HepG2 (cell line): ENCODE data around the gene PSKH1. TPM values are rescaled to one million over a fixed set of nuclear protein-coding genes. Genes with fewer than 3 reads are reported as not detected.

Experiments
- CBX5 ChIP-seq: sonication (generic); formaldehyde crosslinking; IDR thresholded peaks from 2 replicates; pipeline ENCODE4 v1.4.0; 2020; ENCODE audit warnings: missing genetic modification reagents, borderline replicate concordance
- DPF2 ChIP-seq: sonication (generic); formaldehyde crosslinking; IDR thresholded peaks from 2 replicates; pipeline ENCODE4 v1.4.0; 2020; ENCODE audit warnings: mild to moderate bottlenecking, low read depth, missing genetic modification reagents, borderline replicate concordance
- DR1 ChIP-seq: sonication (generic); formaldehyde crosslinking; IDR thresholded peaks from 2 replicates; pipeline ENCODE4 v1.8.0; 2021; ENCODE audit warnings: mild to moderate bottlenecking, missing genetic modification reagents, inconsistent platforms
- ERF ChIP-seq: IDR thresholded peaks from 2 replicates; pipeline ENCODE4 v1.6.1; 2018; ENCODE audit warnings: missing biosample characterization, missing genetic modification reagents
- ESRRA ChIP-seq: sonication (generic); formaldehyde crosslinking; IDR thresholded peaks from 2 replicates; pipeline ENCODE4 v1.5.1; 2020; ENCODE audit warnings: mild to moderate bottlenecking, low read depth, missing genetic modification reagents
- HHEX ChIP-seq: IDR thresholded peaks from 2 replicates; pipeline ENCODE4 v1.6.1; 2016; ENCODE audit warnings: control low read depth
- HOXD1 ChIP-seq: sonication (generic); formaldehyde crosslinking; IDR thresholded peaks from 2 replicates; pipeline ENCODE4 v1.5.0; 2020; ENCODE audit warnings: missing genetic modification reagents
- KAT8 ChIP-seq: IDR thresholded peaks from 2 replicates; pipeline ENCODE4 v1.6.1; 2016; ENCODE audit warnings: missing genetic modification reagents, missing compliant biosample characterization
- NR3C1 ChIP-seq: sonication (generic); formaldehyde crosslinking; IDR thresholded peaks from 2 replicates; pipeline ENCODE4 v1.4.0; 2020; ENCODE audit warnings: missing genetic modification reagents
- RBAK ChIP-seq: sonication (generic); formaldehyde crosslinking; IDR thresholded peaks from 2 replicates; pipeline ENCODE4 v1.5.1; 2020; ENCODE audit warnings: mild to moderate bottlenecking, missing genetic modification reagents
- SKI ChIP-seq: fragments of 450-650 bp; IDR thresholded peaks from one replicate; pipeline ENCODE4 v1.6.1; 2018; ENCODE audit warnings: mild to moderate bottlenecking; ENCODE audit not compliant: partially characterized antibody
- SOX13 ChIP-seq, 3 experiments: fragments of 450-650 bp in 1 of 3; sonication (generic) in 1 of 3; formaldehyde crosslinking in 1 of 3; IDR thresholded peaks in 2 of 3; conservative IDR thresholded peaks in 1 of 3; 2 replicates each; pipeline versions ENCODE4 v1.5.0 to v1.6.1; 2016 to 2020; ENCODE audit warnings: antibody characterized with exemption in 1 of 3, mild to moderate bottlenecking in 1 of 3, missing compliant biosample characterization in 1 of 3, missing genetic modification reagents in 1 of 3, moderate library complexity in 1 of 3
- ZIK1 ChIP-seq: sonication (generic); formaldehyde crosslinking; IDR thresholded peaks from 2 replicates; pipeline ENCODE4 v1.5.0; 2020; ENCODE audit warnings: mild to moderate bottlenecking, low read depth, missing genetic modification reagents, borderline replicate concordance
- ZNF337 ChIP-seq: sonication (generic); formaldehyde crosslinking; IDR thresholded peaks from 2 replicates; pipeline ENCODE4 v1.5.1; 2020; ENCODE audit warnings: missing genetic modification reagents, low read depth, mild to moderate bottlenecking, borderline replicate concordance
- ZNF703 ChIP-seq: sonication (generic); formaldehyde crosslinking; IDR thresholded peaks from 2 replicates; pipeline ENCODE4 v1.5.1; 2020; ENCODE audit warnings: missing genetic modification reagents, mild to moderate bottlenecking, moderate library complexity, borderline replicate concordance
- ZNF724P ChIP-seq: sonication (generic); formaldehyde crosslinking; IDR thresholded peaks from 2 replicates; pipeline ENCODE4 v1.8.0; 2022; ENCODE audit warnings: missing genetic modification reagents, borderline replicate concordance
- ZNF773 ChIP-seq: sonication (generic); formaldehyde crosslinking; IDR thresholded peaks from 2 replicates; pipeline ENCODE4 v1.4.0; 2020; ENCODE audit warnings: missing genetic modification reagents, borderline replicate concordance
- polyA plus RNA-seq, 8 experiments: library from polyadenylated mRNA; depleted of rRNA in 3 of 8; stranded (reverse) in 7 of 8; unstranded in 1 of 8; fragments of >200 nt; fragmentation: Illumina TruSeq in 4 of 8; extraction: Trizol in 4 of 8; gene quantifications; 2 replicates each; pipeline versions ENCODE4 v1.2.1 to v1.2.3, GENCODE V29; 2011 to 2016; ENCODE audit warnings: low read depth in 4 of 8, missing spikeins in 1 of 8, mixed read lengths in 1 of 8; ENCODE audit not compliant: insufficient read depth in 1 of 8
- total RNA-seq, 5 experiments: library from RNA; depleted of rRNA; stranded (reverse); fragments of >200 nt; fragmentation: Illumina TruSeq; extraction: Trizol; gene quantifications; 2 replicates each; pipeline ENCODE4 v1.2.3, GENCODE V29; 2016; ENCODE audit warnings: low read depth in 1 of 5
- TF ChIP-seq, protein P1 (sequence below): sonication (generic); formaldehyde crosslinking; IDR thresholded peaks from 2 replicates; pipeline ENCODE4 v1.4.0; 2020; ENCODE audit warnings: missing genetic modification reagents
- TF ChIP-seq, protein P2 (sequence below): sonication (generic); formaldehyde crosslinking; IDR thresholded peaks from 2 replicates; pipeline ENCODE4 v1.8.1; 2023; ENCODE audit warnings: missing genetic modification reagents, inconsistent platforms, borderline replicate concordance
- TF ChIP-seq, protein P3 (sequence below): sonication (generic); formaldehyde crosslinking; IDR thresholded peaks from 2 replicates; pipeline ENCODE4 v1.4.0; 2020; ENCODE audit warnings: missing genetic modification reagents, borderline replicate concordance
- TF ChIP-seq, protein P4 (sequence below), 2 experiments: sonication (generic) in 1 of 2; formaldehyde crosslinking in 1 of 2; IDR thresholded peaks; 2 replicates each; pipeline versions ENCODE4 v1.4.0 to v1.6.1; 2018 to 2020; ENCODE audit warnings: missing genetic modification reagents in 2 of 2, borderline replicate concordance in 1 of 2, low read depth in 1 of 2, mild to moderate bottlenecking in 1 of 2, missing biosample characterization in 1 of 2

Gene PSKH1
- total and polyA plus RNA-seq, 2 of the 13 experiments (the other 11 are each of a cell fraction or from before 2014, with no cell fraction given), result 8.4 to 19.1 TPM

DNA sequence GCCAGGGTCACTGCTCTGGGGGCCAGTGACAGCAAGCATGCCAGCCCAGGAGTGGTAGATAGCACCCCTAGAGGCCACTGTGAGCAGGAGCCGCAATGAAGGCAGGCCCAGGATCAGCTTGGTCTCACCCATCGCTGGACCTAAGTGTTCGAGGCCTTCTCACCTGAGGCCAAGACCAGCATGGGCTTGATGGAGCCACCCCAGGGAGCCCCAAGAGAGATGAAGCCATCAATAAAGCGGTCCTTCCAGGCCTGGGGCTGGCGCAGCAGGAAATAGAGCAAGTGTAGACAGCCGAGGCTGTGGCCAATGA, 49.1 kb downstream of the PSKH1 start (continued):
- no peak for TF ChIP-seq ESRRA
- no peak for TF ChIP-seq ZNF337 (CRISPR knock-in tag)
- TF ChIP-seq, protein P1, sequence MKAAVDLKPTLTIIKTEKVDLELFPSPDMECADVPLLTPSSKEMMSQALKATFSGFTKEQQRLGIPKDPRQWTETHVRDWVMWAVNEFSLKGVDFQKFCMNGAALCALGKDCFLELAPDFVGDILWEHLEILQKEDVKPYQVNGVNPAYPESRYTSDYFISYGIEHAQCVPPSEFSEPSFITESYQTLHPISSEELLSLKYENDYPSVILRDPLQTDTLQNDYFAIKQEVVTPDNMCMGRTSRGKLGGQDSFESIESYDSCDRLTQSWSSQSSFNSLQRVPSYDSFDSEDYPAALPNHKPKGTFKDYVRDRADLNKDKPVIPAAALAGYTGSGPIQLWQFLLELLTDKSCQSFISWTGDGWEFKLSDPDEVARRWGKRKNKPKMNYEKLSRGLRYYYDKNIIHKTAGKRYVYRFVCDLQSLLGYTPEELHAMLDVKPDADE (CRISPR knock-in tag), result no peak
- TF ChIP-seq, protein P2, sequence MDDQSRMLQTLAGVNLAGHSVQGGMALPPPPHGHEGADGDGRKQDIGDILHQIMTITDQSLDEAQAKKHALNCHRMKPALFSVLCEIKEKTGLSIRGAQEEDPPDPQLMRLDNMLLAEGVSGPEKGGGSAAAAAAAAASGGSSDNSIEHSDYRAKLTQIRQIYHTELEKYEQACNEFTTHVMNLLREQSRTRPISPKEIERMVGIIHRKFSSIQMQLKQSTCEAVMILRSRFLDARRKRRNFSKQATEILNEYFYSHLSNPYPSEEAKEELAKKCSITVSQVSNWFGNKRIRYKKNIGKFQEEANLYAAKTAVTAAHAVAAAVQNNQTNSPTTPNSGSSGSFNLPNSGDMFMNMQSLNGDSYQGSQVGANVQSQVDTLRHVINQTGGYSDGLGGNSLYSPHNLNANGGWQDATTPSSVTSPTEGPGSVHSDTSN (CRISPR knock-in tag), result no peak
- no peak for TF ChIP-seq DR1 (CRISPR knock-in tag)
- TF ChIP-seq RBAK (CRISPR knock-in tag), result no peak
- TF ChIP-seq CBX5 (CRISPR knock-in tag), result 0 out of 2 replicates have a peak, but pooled peaks have one; percentile 8
- no peak for TF ChIP-seq SOX13 (IDR thresholded peaks at IDR 0.05)
- TF ChIP-seq SOX13 (CRISPR knock-in tag; conservative IDR thresholded peaks at IDR 0.05 in 1 of 2, IDR thresholded peaks at IDR 0.05 in 1 of 2), result no peak
- 0 out of 2 replicates have a peak, but pooled peaks have one; percentile 3 for TF ChIP-seq HHEX (CRISPR knock-in tag)
- no peak for TF ChIP-seq ZNF703 (CRISPR knock-in tag)
- TF ChIP-seq, protein P3, sequence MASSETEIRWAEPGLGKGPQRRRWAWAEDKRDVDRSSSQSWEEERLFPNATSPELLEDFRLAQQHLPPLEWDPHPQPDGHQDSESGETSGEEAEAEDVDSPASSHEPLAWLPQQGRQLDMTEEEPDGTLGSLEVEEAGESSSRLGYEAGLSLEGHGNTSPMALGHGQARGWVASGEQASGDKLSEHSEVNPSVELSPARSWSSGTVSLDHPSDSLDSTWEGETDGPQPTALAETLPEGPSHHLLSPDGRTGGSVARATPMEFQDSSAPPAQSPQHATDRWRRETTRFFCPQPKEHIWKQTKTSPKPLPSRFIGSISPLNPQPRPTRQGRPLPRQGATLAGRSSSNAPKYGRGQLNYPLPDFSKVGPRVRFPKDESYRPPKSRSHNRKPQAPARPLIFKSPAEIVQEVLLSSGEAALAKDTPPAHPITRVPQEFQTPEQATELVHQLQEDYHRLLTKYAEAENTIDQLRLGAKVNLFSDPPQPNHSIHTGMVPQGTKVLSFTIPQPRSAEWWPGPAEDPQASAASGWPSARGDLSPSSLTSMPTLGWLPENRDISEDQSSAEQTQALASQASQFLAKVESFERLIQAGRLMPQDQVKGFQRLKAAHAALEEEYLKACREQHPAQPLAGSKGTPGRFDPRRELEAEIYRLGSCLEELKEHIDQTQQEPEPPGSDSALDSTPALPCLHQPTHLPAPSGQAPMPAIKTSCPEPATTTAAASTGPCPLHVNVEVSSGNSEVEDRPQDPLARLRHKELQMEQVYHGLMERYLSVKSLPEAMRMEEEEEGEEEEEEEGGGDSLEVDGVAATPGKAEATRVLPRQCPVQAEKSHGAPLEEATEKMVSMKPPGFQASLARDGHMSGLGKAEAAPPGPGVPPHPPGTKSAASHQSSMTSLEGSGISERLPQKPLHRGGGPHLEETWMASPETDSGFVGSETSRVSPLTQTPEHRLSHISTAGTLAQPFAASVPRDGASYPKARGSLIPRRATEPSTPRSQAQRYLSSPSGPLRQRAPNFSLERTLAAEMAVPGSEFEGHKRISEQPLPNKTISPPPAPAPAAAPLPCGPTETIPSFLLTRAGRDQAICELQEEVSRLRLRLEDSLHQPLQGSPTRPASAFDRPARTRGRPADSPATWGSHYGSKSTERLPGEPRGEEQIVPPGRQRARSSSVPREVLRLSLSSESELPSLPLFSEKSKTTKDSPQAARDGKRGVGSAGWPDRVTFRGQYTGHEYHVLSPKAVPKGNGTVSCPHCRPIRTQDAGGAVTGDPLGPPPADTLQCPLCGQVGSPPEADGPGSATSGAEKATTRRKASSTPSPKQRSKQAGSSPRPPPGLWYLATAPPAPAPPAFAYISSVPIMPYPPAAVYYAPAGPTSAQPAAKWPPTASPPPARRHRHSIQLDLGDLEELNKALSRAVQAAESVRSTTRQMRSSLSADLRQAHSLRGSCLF, result no peak
- TF ChIP-seq KAT8 (CRISPR knock-in tag), result no peak
- TF ChIP-seq, protein P4, sequence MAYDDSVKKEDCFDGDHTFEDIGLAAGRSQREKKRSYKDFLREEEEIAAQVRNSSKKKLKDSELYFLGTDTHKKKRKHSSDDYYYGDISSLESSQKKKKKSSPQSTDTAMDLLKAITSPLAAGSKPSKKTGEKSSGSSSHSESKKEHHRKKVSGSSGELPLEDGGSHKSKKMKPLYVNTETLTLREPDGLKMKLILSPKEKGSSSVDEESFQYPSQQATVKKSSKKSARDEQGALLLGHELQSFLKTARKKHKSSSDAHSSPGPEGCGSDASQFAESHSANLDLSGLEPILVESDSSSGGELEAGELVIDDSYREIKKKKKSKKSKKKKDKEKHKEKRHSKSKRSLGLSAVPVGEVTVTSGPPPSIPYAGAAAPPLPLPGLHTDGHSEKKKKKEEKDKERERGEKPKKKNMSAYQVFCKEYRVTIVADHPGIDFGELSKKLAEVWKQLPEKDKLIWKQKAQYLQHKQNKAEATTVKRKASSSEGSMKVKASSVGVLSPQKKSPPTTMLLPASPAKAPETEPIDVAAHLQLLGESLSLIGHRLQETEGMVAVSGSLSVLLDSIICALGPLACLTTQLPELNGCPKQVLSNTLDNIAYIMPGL (CRISPR knock-in tag; IDR thresholded peaks at IDR 0.05; ENCODE audit: borderline replicate concordance in 1 of 2, low read depth in 1 of 2), result peak in 1 of 2 experiments; percentile 62; a peak in 2 of 4 replicates
- peak; percentile 73; the same call in 1 of the 2 replicates for TF ChIP-seq ZIK1
- TF ChIP-seq HOXD1 (CRISPR knock-in tag), result no peak
- no peak for TF ChIP-seq DPF2
- TF ChIP-seq ZNF724P, result 0 out of 2 replicates have a peak, but pooled peaks have one; percentile 82
- no peak for TF ChIP-seq ERF (CRISPR knock-in tag)
- no peak for TF ChIP-seq ZNF773 (CRISPR knock-in tag)
- TF ChIP-seq SKI, result no peak
- TF ChIP-seq NR3C1, result no peak
